GM23248 (cell line): ENCODE data around the gene SNW1. TPM values are rescaled to one million over a fixed set of nuclear protein-coding genes. Genes with fewer than 3 reads are reported as not detected.
"Not testable (repeated sequence)": the region's sequence is repeated elsewhere in the genome, so short reads cannot be mapped to it uniquely, and the experiment has no call there.

Experiments used
- DNase-seq: peaks from one replicate; pipeline ENCODE4 v3.0.0-alpha.2; 2015
- H2AFZ ChIP-seq: fragments of 200-600 bp; sonication (generic); 2 replicates; pipeline ENCODE4 v1.6.1; 2016; ENCODE audit warnings: antibody characterized with exemption
- H3F3A ChIP-seq: fragments of 200-600 bp; sonication (generic); 2 replicates; pipeline ENCODE4 v1.6.1; 2016; ENCODE audit warnings: mild to moderate bottlenecking, antibody characterized with exemption, mixed run types; ENCODE audit not compliant: insufficient read depth
- H3K27ac ChIP-seq: fragments of 200-600 bp; sonication (generic); 2 replicates; pipeline ENCODE4 v1.5.1; 2016; ENCODE audit warnings: mild to moderate bottlenecking
- H3K27me3 ChIP-seq: fragments of 200-600 bp; sonication (generic); replicated peaks from 2 replicates; pipeline ENCODE4 v1.6.1; 2016; ENCODE audit warnings: mild to moderate bottlenecking; ENCODE audit not compliant: insufficient read depth
- H3K36me3 ChIP-seq: fragments of 200-600 bp; sonication (generic); 2 replicates; pipeline ENCODE4 v1.6.1; 2016; ENCODE audit warnings: low read depth, mild to moderate bottlenecking
- H3K4me1 ChIP-seq: fragments of 200-600 bp; sonication (generic); 2 replicates; pipeline ENCODE4 v1.6.1; 2016; ENCODE audit warnings: mild to moderate bottlenecking; ENCODE audit not compliant: insufficient read depth
- H3K4me2 ChIP-seq: fragments of 200-600 bp; sonication (generic); one replicate; pipeline ENCODE4 v1.6.1; 2016; ENCODE audit warnings: mild to moderate bottlenecking; ENCODE audit not compliant: unreplicated experiment
- H3K4me3 ChIP-seq: fragments of 200-600 bp; sonication (generic); 2 replicates; pipeline ENCODE4 v1.5.1; 2016; ENCODE audit warnings: mild to moderate bottlenecking
- H3K79me2 ChIP-seq: fragments of 200-600 bp; sonication (generic); 2 replicates; pipeline ENCODE4 v1.6.1; 2016; ENCODE audit warnings: mild to moderate bottlenecking; ENCODE audit not compliant: insufficient read depth
- H3K9ac ChIP-seq: fragments of 200-600 bp; sonication (generic); 2 replicates; pipeline ENCODE4 v1.6.1; 2016; ENCODE audit warnings: mild to moderate bottlenecking
- H3K9me2 ChIP-seq: fragments of 200-600 bp; sonication (generic); 2 replicates; pipeline ENCODE4 v1.6.1; 2016; ENCODE audit warnings: mixed run types, mild to moderate bottlenecking, moderate library complexity; ENCODE audit not compliant: insufficient read depth
- H3K9me3 ChIP-seq: fragments of 200-600 bp; sonication (generic); one replicate; pipeline ENCODE4 v1.6.1; 2017; ENCODE audit warnings: low read depth
- H4K20me1 ChIP-seq: fragments of 200-600 bp; sonication (generic); 2 replicates; pipeline ENCODE4 v1.6.0; 2016; ENCODE audit not compliant: insufficient read depth
- EZH2 ChIP-seq: fragments of 200-600 bp; sonication (generic); IDR thresholded peaks from 2 replicates; pipeline ENCODE4 v1.6.1; 2018; ENCODE audit warnings: antibody characterized with exemption, mild to moderate bottlenecking; ENCODE audit not compliant: insufficient read depth, poor library complexity, severe bottlenecking
- EZH2phosphoT487 ChIP-seq: fragments of 200-600 bp; sonication (generic); IDR thresholded peaks from 2 replicates; pipeline ENCODE4 v1.6.1; 2018; ENCODE audit warnings: antibody characterized with exemption, moderate library complexity, mild to moderate bottlenecking, low read depth; ENCODE audit not compliant: insufficient read depth
- WGBS, 2 experiments: methylation state at CpG; one replicate each; pipeline ENCODE4 v1.1.6; 2015 to 2017; ENCODE audit warnings: low lambda C conversion rate in 2 of 2, low coverage in 1 of 2; ENCODE audit errors: missing lambda C conversion rate in 2 of 2; 5-methylcytosine and 5-hydroxymethylcytosine counted together
- in situ Hi-C: fragments of 300-500 bp; cut with MboI; formaldehyde crosslinking; loops from 2 replicates; pipeline ENCODE4 v1.15.0; 2020
- polyA plus RNA-seq: library from polyadenylated mRNA; unstranded; fragments of >200 nt; fragmentation: Nextera tagmentation; extraction: Ambion mirVana; gene quantifications from 2 replicates; pipeline ENCODE4 v1.2.1, GENCODE V29; 2016
- total RNA-seq: library from RNA; depleted of rRNA; stranded (reverse); fragments of >200 nt; shearing (Covaris generic); gene quantifications from 2 replicates; pipeline ENCODE4 v1.2.3, GENCODE V29; 2014

The SNW1 gene
- total and polyA plus RNA-seq, 2 experiments from 2014 or later, result 45.2 to 64.4 TPM

DNA sequence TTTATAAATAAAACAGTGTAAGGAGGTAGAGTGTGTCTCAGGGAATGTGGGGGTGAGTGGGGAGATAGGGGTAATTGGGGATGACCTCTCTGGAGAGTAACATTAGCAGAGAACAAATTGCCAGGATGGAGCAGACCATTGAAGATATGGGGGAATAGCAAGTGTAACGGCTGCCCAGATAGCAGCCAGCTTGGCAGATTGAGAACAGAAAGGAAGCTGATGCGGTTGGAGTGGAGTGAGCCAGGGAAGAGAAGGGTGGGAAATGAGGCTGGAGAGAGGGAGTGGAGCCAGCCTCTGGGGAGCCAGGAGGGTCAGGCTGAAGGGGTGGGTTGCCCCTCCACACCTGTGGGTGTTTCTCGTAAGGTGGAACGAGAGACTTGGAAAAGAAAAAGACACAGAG, 33.4 kb upstream of the SNW1 start:
- H3K9ac ChIP-seq, result no peak overlapping the region
- no peak overlapping the region for H3K27ac ChIP-seq
- DNase-seq, result no peak
- no peaks in the 10 kb centered on the region for H3K79me2 ChIP-seq
- 0 out of 2 replicates have a peak, but pooled peaks cover 5% of the 10 kb centered on the region for H3K4me1 ChIP-seq
- no peak for TF ChIP-seq EZH2phosphoT487
- no peak for TF ChIP-seq EZH2
- no peak overlapping the region for H3K4me2 ChIP-seq
- no peak overlapping the region for H2AFZ ChIP-seq
- no peak overlapping the region for H3K4me3 ChIP-seq
- no peaks in the 10 kb centered on the region for H3K27me3 ChIP-seq
- no peaks in the 10 kb centered on the region for H3K9me2 ChIP-seq
- in situ Hi-C loops, result no loop called here
- H3K9me3 ChIP-seq, result no peaks in the 10 kb centered on the region
- H4K20me1 ChIP-seq, result no peaks in the 10 kb centered on the region
- no peaks in the 10 kb centered on the region for H3K36me3 ChIP-seq
- H3F3A ChIP-seq, result peaks cover 5% of the 10 kb centered on the region; the same call in 1 of the 2 replicates
- 44 to 51% methylated on average over 4 of the region's 4 CpGs for WGBS, 2 experiments

GRCh38 chr14:77793255-77793654, 32.3 kb upstream of the SNW1 start:
- H3K27ac ChIP-seq, in situ Hi-C loops, DNase-seq, H3K9me2 ChIP-seq, H3K27me3 ChIP-seq, H3K9me3 ChIP-seq, H3K79me2 ChIP-seq, H2AFZ ChIP-seq, H3F3A ChIP-seq, H3K9ac ChIP-seq, H4K20me1 ChIP-seq, H3K36me3 ChIP-seq, H3K4me2 ChIP-seq, H3K4me1 ChIP-seq, H3K4me3 ChIP-seq: not testable (repeated sequence)
- 61 to 63% methylated on average over 3 of the region's 3 CpGs for WGBS, 2 experiments

DNA sequence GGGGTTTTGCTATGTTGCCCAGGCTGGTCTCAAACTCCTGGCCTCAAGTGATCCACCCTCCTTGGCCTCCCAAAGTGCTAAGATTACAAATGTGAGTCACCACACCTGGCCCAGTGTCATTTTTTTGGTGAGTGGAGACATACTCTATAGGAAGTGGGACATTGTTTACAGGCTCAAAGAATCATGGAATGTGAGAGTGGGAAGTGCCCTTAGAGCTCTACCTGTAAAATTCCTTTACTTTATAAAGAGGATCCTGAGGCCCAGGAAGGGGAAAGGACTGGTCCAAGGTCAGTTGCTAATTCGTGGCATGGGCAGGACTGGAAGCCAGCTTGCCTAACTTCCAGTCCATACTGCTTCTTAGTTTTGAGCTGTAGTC, 30.3 kb upstream of the SNW1 start:
- no peaks in the 10 kb centered on the region for H3K79me2 ChIP-seq
- H3K27ac ChIP-seq, result no peak overlapping the region
- H2AFZ ChIP-seq, result no peak overlapping the region
- DNase-seq, result no peak
- TF ChIP-seq EZH2phosphoT487 (no peak), EZH2 (no peak)
- H3K9me2 ChIP-seq, result no peaks in the 10 kb centered on the region
- WGBS, 2 experiments, result 0 to 13% methylated on average over 1 of the region's 1 CpG
- H3F3A ChIP-seq, result peaks cover 1% of the 10 kb centered on the region; the same call in 1 of the 2 replicates
- H3K27me3 ChIP-seq, result no peaks in the 10 kb centered on the region
- H4K20me1 ChIP-seq, result no peaks in the 10 kb centered on the region
- 0 out of 2 replicates have a peak, but pooled peaks cover 4% of the 10 kb centered on the region for H3K4me1 ChIP-seq
- in situ Hi-C loops, result no loop called here
- H3K9ac ChIP-seq, result no peak overlapping the region
- no peaks in the 10 kb centered on the region for H3K36me3 ChIP-seq
- no peak overlapping the region for H3K4me3 ChIP-seq
- H3K4me2 ChIP-seq, result no peak overlapping the region
- no peaks in the 10 kb centered on the region for H3K9me3 ChIP-seq

GRCh38 chr14:77790566-77791224, 29.7 kb upstream of the SNW1 start:
- no peaks in the 10 kb centered on the region for H3K9me3 ChIP-seq
- H3K9me2 ChIP-seq, result no peaks in the 10 kb centered on the region
- no peaks in the 10 kb centered on the region for H4K20me1 ChIP-seq
- no peaks in the 10 kb centered on the region for H3K4me1 ChIP-seq
- 42 to 52% methylated on average over 6 of the region's 6 CpGs for WGBS, 2 experiments
- no peaks in the 10 kb centered on the region for H3K79me2 ChIP-seq
- no peak overlapping the region for H2AFZ ChIP-seq
- no peak overlapping the region for H3K4me2 ChIP-seq
- TF ChIP-seq EZH2phosphoT487, result no peak
- no peak for TF ChIP-seq EZH2
- H3K9ac ChIP-seq, result no peak overlapping the region
- H3K4me3 ChIP-seq, result no peak overlapping the region
- H3K27ac ChIP-seq, result no peak overlapping the region
- in situ Hi-C loops, result no loop called here
- DNase-seq, result no peak
- no peaks in the 10 kb centered on the region for H3K36me3 ChIP-seq
- H3F3A ChIP-seq, result no peaks in the 10 kb centered on the region
- H3K27me3 ChIP-seq, result no peaks in the 10 kb centered on the region

- Histone ChIP-seq H3K4me3 (no peak overlapping the region), H4K20me1 (no peaks in the 10 kb centered on the region), H3K27me3 (no peaks in the 10 kb centered on the region), H3K9ac (no peak overlapping the region), H3K27ac (no peak overlapping the region), H3K36me3 (no peaks in the 10 kb centered on the region), H3F3A (no peaks in the 10 kb centered on the region), H3K9me2 (no peaks in the 10 kb centered on the region), H3K79me2 (no peaks in the 10 kb centered on the region), H2AFZ (no peak overlapping the region), H3K4me1 (no peaks in the 10 kb centered on the region), H3K9me3 (no peaks in the 10 kb centered on the region), H3K4me2 (no peak overlapping the region)
- 53 to 61% methylated on average over 4 of the region's 4 CpGs for WGBS, 2 experiments
- no peak for TF ChIP-seq EZH2phosphoT487
- TF ChIP-seq EZH2, result no peak
- in situ Hi-C loops, result no loop called here
- no peak for DNase-seq
Observed at GRCh38 chr14:77786148-77786547, 25.2 kb upstream of the SNW1 start.
